ENCODE results near the gene IDUA.

DNA sequence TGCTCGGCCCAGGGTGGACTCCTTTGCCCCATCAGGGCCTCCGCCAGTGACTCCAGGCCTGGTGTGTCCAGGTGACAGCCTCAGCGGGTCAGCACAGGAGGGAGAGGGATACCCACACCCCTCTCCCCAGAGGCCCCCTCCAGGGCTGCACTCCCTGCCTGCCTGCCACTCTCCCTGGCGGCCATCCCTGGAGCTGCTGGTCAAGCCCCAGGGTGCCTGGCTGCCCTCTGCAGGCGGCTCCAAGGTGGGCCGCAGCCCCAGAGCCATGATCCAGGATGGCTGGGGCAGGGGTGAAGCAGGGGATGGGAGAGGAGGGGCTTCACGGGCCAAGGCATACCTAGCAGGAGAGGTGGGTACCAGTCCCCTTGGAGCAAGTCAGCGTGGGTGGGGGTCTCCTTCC lies 28.3 kb downstream of the IDUA start:
- no peak for TF ChIP-seq CTCF (IDR thresholded peaks at IDR 0.05)
- no peak for TF ChIP-seq POLR2A (IDR thresholded peaks at IDR 0.05)
